Measurements from ENCODE around the gene BHMT2.

BHMT2 gene

GRCh38 chr5:79069488-79070349 is at the start of gene BHMT2, which contains the start of gene DMGDH:
Gene BHMT2, plus strand, starts transcription at chr5:79069767. Its CDS starts 16 bp downstream, at chr5:79069783.
Gene DMGDH, minus strand, starts transcription at chr5:79069674. Its CDS starts 54 bp downstream, at chr5:79069620.
- Histone ChIP-seq H3K27ac (ENCODE audit: low read depth, low read length) (peak within 1 kb of the TSS; percentile 88), H3K27me3 (ENCODE audit: control insufficient read depth in 5 of 5, insufficient read depth in 4 of 5, low read length in 5 of 5) (peaks cover 0 to 3% (median 0%) of the 10 kb centered on the region in 5 donors), H3K36me3 (ENCODE audit: control insufficient read depth in 5 of 5, insufficient read depth in 5 of 5, low read length in 5 of 5) (no peaks in the 10 kb centered on the region)

GRCh38 chr5:79020861-79021561 is 48.6 kb upstream of the BHMT2 start:
- H3K36me3 ChIP-seq (ENCODE audit: control insufficient read depth in 5 of 5, insufficient read depth in 5 of 5, low read length in 5 of 5): peaks cover 0 to 9% (median 0%) of the 10 kb centered on the region in 5 donors
- H3K4me3 ChIP-seq (ENCODE audit: low read depth in 1 of 5, low read length in 5 of 5): peak overlapping the region in 3 of 5 donors; percentile 4 to 30 (median 9)
- no peaks in the 10 kb centered on the region for H3K9me3 ChIP-seq (ENCODE audit: control insufficient read depth in 5 of 5, low read length in 5 of 5)
- H3K27me3 ChIP-seq (ENCODE audit: control insufficient read depth in 5 of 5, insufficient read depth in 4 of 5, low read length in 5 of 5): no peaks in the 10 kb centered on the region
- H3K27ac ChIP-seq (ENCODE audit: low read depth, low read length): no peak overlapping the region
- H3K4me1 ChIP-seq (ENCODE audit: control insufficient read depth in 5 of 5, insufficient read depth in 5 of 5, low read length in 5 of 5): peaks cover 0 to 12% (median 10%) of the 10 kb centered on the region in 5 donors
- H3K9ac ChIP-seq (ENCODE audit: low read length in 5 of 5): no peak overlapping the region

More at GRCh38 chr5:79069488-79070349, at the start of gene BHMT2, which contains the start of gene DMGDH:
- H3K9ac ChIP-seq (ENCODE audit: low read length in 5 of 5): peak within 1 kb of the TSS; percentile 44 to 89 (median 81)
- H3K4me1 ChIP-seq (ENCODE audit: control insufficient read depth in 5 of 5, insufficient read depth in 5 of 5, low read length in 5 of 5): peaks cover 0 to 31% (median 9%) of the 10 kb centered on the region in 5 donors
- H3K4me3 ChIP-seq (ENCODE audit: low read depth in 1 of 5, low read length in 5 of 5): peak within 1 kb of the TSS; percentile 63 to 88 (median 77)
- peaks cover 0 to 8% (median 5%) of the 10 kb centered on the region in 5 donors for H3K9me3 ChIP-seq (ENCODE audit: control insufficient read depth in 5 of 5, low read length in 5 of 5)

GRCh38 chr5:79021753-79022152 is 47.8 kb upstream of the BHMT2 start:
- Histone ChIP-seq H3K9ac (ENCODE audit: low read length in 5 of 5) (no peak overlapping the region), H3K27me3 (ENCODE audit: control insufficient read depth in 5 of 5, insufficient read depth in 4 of 5, low read length in 5 of 5) (no peaks in the 10 kb centered on the region), H3K27ac (ENCODE audit: low read depth, low read length) (no peak overlapping the region), H3K4me1 (ENCODE audit: control insufficient read depth in 5 of 5, insufficient read depth in 5 of 5, low read length in 5 of 5) (peaks cover 0 to 12% (median 10%) of the 10 kb centered on the region in 5 donors), H3K9me3 (ENCODE audit: control insufficient read depth in 5 of 5, low read length in 5 of 5) (no peaks in the 10 kb centered on the region), H3K4me3 (ENCODE audit: low read depth in 1 of 5, low read length in 5 of 5) (no peak overlapping the region), H3K36me3 (ENCODE audit: control insufficient read depth in 5 of 5, insufficient read depth in 5 of 5, low read length in 5 of 5) (peaks cover 0 to 9% (median 0%) of the 10 kb centered on the region in 5 donors)

- Histone ChIP-seq H3K4me3 (ENCODE audit: low read depth in 1 of 5, low read length in 5 of 5) (no peak overlapping the region), H3K27ac (ENCODE audit: low read depth, low read length) (no peak overlapping the region), H3K27me3 (ENCODE audit: control insufficient read depth in 5 of 5, insufficient read depth in 4 of 5, low read length in 5 of 5) (no peaks in the 10 kb centered on the region), H3K9ac (ENCODE audit: low read length in 5 of 5) (no peak overlapping the region), H3K4me1 (ENCODE audit: control insufficient read depth in 5 of 5, insufficient read depth in 5 of 5, low read length in 5 of 5) (peaks cover 0 to 12% (median 10%) of the 10 kb centered on the region in 5 donors), H3K36me3 (ENCODE audit: control insufficient read depth in 5 of 5, insufficient read depth in 5 of 5, low read length in 5 of 5) (peaks cover 0 to 9% (median 0%) of the 10 kb centered on the region in 5 donors), H3K9me3 (ENCODE audit: control insufficient read depth in 5 of 5, low read length in 5 of 5) (no peaks in the 10 kb centered on the region)
Observed at GRCh38 chr5:79022771-79023170, 46.8 kb upstream of the BHMT2 start.

GRCh38 chr5:79023348-79023747 is 46.2 kb upstream of the BHMT2 start:
- Histone ChIP-seq H3K9ac (ENCODE audit: low read length in 5 of 5) (peak overlapping the region in 1 of 5 donors; percentile 14), H3K36me3 (ENCODE audit: control insufficient read depth in 5 of 5, insufficient read depth in 5 of 5, low read length in 5 of 5) (peaks cover 0 to 9% (median 0%) of the 10 kb centered on the region in 5 donors), H3K9me3 (ENCODE audit: control insufficient read depth in 5 of 5, low read length in 5 of 5) (no peaks in the 10 kb centered on the region), H3K4me1 (ENCODE audit: control insufficient read depth in 5 of 5, insufficient read depth in 5 of 5, low read length in 5 of 5) (peaks cover 0 to 12% (median 10%) of the 10 kb centered on the region in 5 donors), H3K27me3 (ENCODE audit: control insufficient read depth in 5 of 5, insufficient read depth in 4 of 5, low read length in 5 of 5) (no peaks in the 10 kb centered on the region), H3K4me3 (ENCODE audit: low read depth in 1 of 5, low read length in 5 of 5) (no peak overlapping the region), H3K27ac (ENCODE audit: low read depth, low read length) (no peak overlapping the region)

- Histone ChIP-seq H3K9ac (ENCODE audit: low read length in 5 of 5) (no peak overlapping the region), H3K9me3 (ENCODE audit: control insufficient read depth in 5 of 5, low read length in 5 of 5) (no peaks in the 10 kb centered on the region), H3K4me1 (ENCODE audit: control insufficient read depth in 5 of 5, insufficient read depth in 5 of 5, low read length in 5 of 5) (peaks cover 0 to 12% (median 10%) of the 10 kb centered on the region in 5 donors), H3K27ac (ENCODE audit: low read depth, low read length) (no peak overlapping the region), H3K27me3 (ENCODE audit: control insufficient read depth in 5 of 5, insufficient read depth in 4 of 5, low read length in 5 of 5) (no peaks in the 10 kb centered on the region), H3K36me3 (ENCODE audit: control insufficient read depth in 5 of 5, insufficient read depth in 5 of 5, low read length in 5 of 5) (peaks cover 0 to 9% (median 0%) of the 10 kb centered on the region in 5 donors), H3K4me3 (ENCODE audit: low read depth in 1 of 5, low read length in 5 of 5) (no peak overlapping the region)
Observed at GRCh38 chr5:79023947-79024346, 45.6 kb upstream of the BHMT2 start.

GRCh38 chr5:79025054-79025472 is 44.5 kb upstream of the BHMT2 start:
- no peaks in the 10 kb centered on the region for H3K9me3 ChIP-seq (ENCODE audit: control insufficient read depth in 5 of 5, low read length in 5 of 5)
- peak overlapping the region; percentile 5 to 62 (median 47) for H3K4me3 ChIP-seq (ENCODE audit: low read depth in 1 of 5, low read length in 5 of 5)
- H3K27me3 ChIP-seq (ENCODE audit: control insufficient read depth in 5 of 5, insufficient read depth in 4 of 5, low read length in 5 of 5): no peaks in the 10 kb centered on the region
- peaks cover 0 to 16% (median 0%) of the 10 kb centered on the region in 5 donors for H3K36me3 ChIP-seq (ENCODE audit: control insufficient read depth in 5 of 5, insufficient read depth in 5 of 5, low read length in 5 of 5)
- H3K27ac ChIP-seq (ENCODE audit: low read depth, low read length): no peak overlapping the region
- peak overlapping the region in 1 of 5 donors; percentile 22 for H3K9ac ChIP-seq (ENCODE audit: low read length in 5 of 5)
- peaks cover 0 to 12% (median 10%) of the 10 kb centered on the region in 5 donors for H3K4me1 ChIP-seq (ENCODE audit: control insufficient read depth in 5 of 5, insufficient read depth in 5 of 5, low read length in 5 of 5)

GRCh38 chr5:79030663-79031484 is 38.7 kb upstream of the BHMT2 start:
- H3K9me3 ChIP-seq (ENCODE audit: control insufficient read depth in 5 of 5, low read length in 5 of 5): no peaks in the 10 kb centered on the region
- H3K9ac ChIP-seq (ENCODE audit: low read length in 5 of 5): no peak overlapping the region
- H3K36me3 ChIP-seq (ENCODE audit: control insufficient read depth in 5 of 5, insufficient read depth in 5 of 5, low read length in 5 of 5): peaks cover 0 to 13% (median 5%) of the 10 kb centered on the region in 5 donors
- no peaks in the 10 kb centered on the region for H3K4me1 ChIP-seq (ENCODE audit: control insufficient read depth in 5 of 5, insufficient read depth in 5 of 5, low read length in 5 of 5)
- H3K27me3 ChIP-seq (ENCODE audit: control insufficient read depth in 5 of 5, insufficient read depth in 4 of 5, low read length in 5 of 5): no peaks in the 10 kb centered on the region
- H3K4me3 ChIP-seq (ENCODE audit: low read depth in 1 of 5, low read length in 5 of 5): no peak overlapping the region
- no peak overlapping the region for H3K27ac ChIP-seq (ENCODE audit: low read depth, low read length)

GRCh38 chr5:79031485-79031867 is 38.1 kb upstream of the BHMT2 start:
- Histone ChIP-seq H3K27ac (ENCODE audit: low read depth, low read length) (no peak overlapping the region), H3K4me1 (ENCODE audit: control insufficient read depth in 5 of 5, insufficient read depth in 5 of 5, low read length in 5 of 5) (no peaks in the 10 kb centered on the region), H3K9me3 (ENCODE audit: control insufficient read depth in 5 of 5, low read length in 5 of 5) (no peaks in the 10 kb centered on the region), H3K36me3 (ENCODE audit: control insufficient read depth in 5 of 5, insufficient read depth in 5 of 5, low read length in 5 of 5) (peaks cover 0 to 13% (median 5%) of the 10 kb centered on the region in 5 donors), H3K9ac (ENCODE audit: low read length in 5 of 5) (no peak overlapping the region), H3K27me3 (ENCODE audit: control insufficient read depth in 5 of 5, insufficient read depth in 4 of 5, low read length in 5 of 5) (no peaks in the 10 kb centered on the region), H3K4me3 (ENCODE audit: low read depth in 1 of 5, low read length in 5 of 5) (no peak overlapping the region)

Measured in subcutaneous abdominal adipose tissue (tissue), 5 donors.